Ovary (tissue), 10 donors: ENCODE data around the gene IER5. TPM values are rescaled to one million over a fixed set of nuclear protein-coding genes. Genes with fewer than 3 reads are reported as not detected.
"Not testable (repeated sequence)": the region's sequence is repeated elsewhere in the genome, so short reads cannot be mapped to it uniquely, and the experiment has no call there.

ENCODE experiments used
- DNase-seq, 5 donors: peaks; one replicate each; pipeline ENCODE4 v3.0.0-alpha.2; 2019 to 2020
- H3K27ac ChIP-seq, 2 donors: fragments of 200-600 bp; one replicate each; pipeline versions ENCODE4 v1.5.1 to v1.8.0; 2019 to 2022
- H3K27me3 ChIP-seq: fragments of 200-600 bp; one replicate; pipeline ENCODE4 v1.8.0; 2022
- H3K36me3 ChIP-seq: fragments of 200-600 bp; sonication (generic); one replicate; pipeline ENCODE4 v1.5.1; 2019
- H3K4me1 ChIP-seq: one replicate; pipeline ENCODE4 v1.8.1; 2013; ENCODE audit warnings: mild to moderate bottlenecking, moderate library complexity; ENCODE audit not compliant: insufficient read depth
- H3K4me3 ChIP-seq: fragments of 200-600 bp; sonication (generic); one replicate; pipeline ENCODE4 v1.5.1; 2017
- H3K9me3 ChIP-seq, 2 donors: fragments of 200-600 bp in 1 of 2; sonication (generic) in 1 of 2; one replicate each; pipeline versions ENCODE4 v1.5.1 to v1.8.1; 2013 to 2019; ENCODE audit warnings: mild to moderate bottlenecking in 1 of 2, moderate library complexity in 1 of 2
- EP300 ChIP-seq: sonication (generic); formaldehyde crosslinking; IDR thresholded peaks from one replicate; pipeline ENCODE4 v1.6.1; 2017; ENCODE audit warnings: antibody characterized with exemption
- POLR2A ChIP-seq: fragments of 450-650 bp; IDR thresholded peaks from one replicate; pipeline ENCODE4 v1.6.1; 2017; ENCODE audit warnings: antibody characterized with exemption, mild to moderate bottlenecking, moderate library complexity
- WGBS, 3 donors: extraction: QIAGEN DNeasy Blood & Tissue Kit in 1 of 3; methylation state at CpG; one replicate each; pipeline versions ENCODE4 v1.1.5 to v1.1.7; 2013 to 2017; 5-methylcytosine and 5-hydroxymethylcytosine counted together
- intact Hi-C, 4 donors: fragments of 100-400 bp; cut with DNase I; formaldehyde crosslinking; loops; one replicate each; pipeline versions ENCODE4 v1.11.0 to v1.15.1; 2022 to 2023
- long read RNA-seq, 3 donors: library from polyadenylated mRNA in 2 of 3; unstranded in 2 of 3; transcript quantifications; one replicate each; pipeline ENCODE4 v2.0.0 and lab custom pipeline, GENCODE V29; 2021 to 2026
- polyA plus RNA-seq, 2 donors: library from polyadenylated mRNA; stranded (reverse); fragments of 200-250 nt in 1 of 2; fragments of 350-450 nt in 1 of 2; fragmentation: Illumina TruSeq in 1 of 2; extraction: RNeasy Lipid Tissue Mini Kit (QIAGEN cat#74804) in 1 of 2; gene quantifications; one replicate each; pipeline ENCODE4 v1.2.3, GENCODE V29; 2013 to 2014
- total RNA-seq, 7 donors: library from RNA; depleted of rRNA in 2 of 7; stranded (reverse); fragments of >200 nt in 2 of 7; fragmentation: NEBNext Ultra II Directional in 3 of 7; extraction: Animal tissue kit (Norgen Biotek cat#: 25700) in 3 of 7; gene quantifications; one replicate each; pipeline versions ENCODE4 v1.1.0 to v1.2.4, GENCODE V29; 2016 to 2023
- TF ChIP-seq, protein P1 (sequence below), 3 donors: fragments of 450-650 bp in 2 of 3; fragments of 200-600 bp in 1 of 3; IDR thresholded peaks; one replicate each; pipeline versions ENCODE4 v1.5.1 to v1.8.0; 2016 to 2022; ENCODE audit warnings: antibody characterized with exemption in 3 of 3, mild to moderate bottlenecking in 1 of 3
- donor health status: DM: no; HTN: no; CAD: no; lungs with moderate emphysema.
- donor health status: DM: no; HTN: no; CAD: no.
- donor health status: Bipolar disorder and iron deficiency.
- donor health status: DM: yes; HTN: yes; CAD: no.
- donor health status: DM: no; HTN: no; CAD: no.
- donor health status: DM: yes; HTN: yes; CAD: no.

IER5 gene
- 10 to 100 TPM in 1 of 7 donors, 1 to 10 TPM in 6; 2.7 to 43.4 (median 6.8) TPM for total RNA-seq
- 1 to 10 TPM; 2.5 to 5.7 TPM for polyA plus RNA-seq
- long read RNA-seq, donor 1, full-length matches to known transcripts: 1 of 1 reads
- long read RNA-seq, donor 1, partial matches to known transcripts: 0 of 1 reads
- long read RNA-seq, donor 1, other reads (novel, unspliced or antisense): 0 of 1 reads
- long read RNA-seq, donor 2, full-length matches to known transcripts: 23 of 23 reads
- long read RNA-seq, donor 2, partial matches to known transcripts: 0 of 23 reads
- long read RNA-seq, donor 2, other reads (novel, unspliced or antisense): 0 of 23 reads
- long read RNA-seq, donor 3, full-length matches to known transcripts: 12 of 12 reads
- long read RNA-seq, donor 3, partial matches to known transcripts: 0 of 12 reads
- long read RNA-seq, donor 3, other reads (novel, unspliced or antisense): 0 of 12 reads

- 3 to 5% (median 4%) methylated on average over 61 to 76 of the region's 76 CpGs for WGBS, 3 donors
- no peaks in the 10 kb centered on the region for H3K27me3 ChIP-seq
- TF ChIP-seq EP300: no peak
- TF ChIP-seq POLR2A: peak; percentile 98
- no peaks in the 10 kb centered on the region for H3K36me3 ChIP-seq
- peak within 1 kb of the TSS; percentile 74 for H3K4me3 ChIP-seq
- H3K27ac ChIP-seq: peak within 1 kb of the TSS; percentile 53 to 66
- DNase-seq: peak; percentile 94 to 97 (median 95)
- no peaks in the 10 kb centered on the region for H3K9me3 ChIP-seq
- intact Hi-C loops: loop anchor here in 3 of 4 donors (5.0 kb wide), 3 partner anchors 54 to 66 kb away; partner anchors contain the start of genes MR1 (in 1 of the 3) and STX6 (in 1 of the 3)
- H3K4me1 ChIP-seq: no peaks in the 10 kb centered on the region
These were observed at the start of gene IER5 for GRCh38 chr1:181088079-181089016. Gene IER5, plus strand, starts transcription at chr1:181088700. Its CDS starts 203 bp downstream, at chr1:181088903.

DNA sequence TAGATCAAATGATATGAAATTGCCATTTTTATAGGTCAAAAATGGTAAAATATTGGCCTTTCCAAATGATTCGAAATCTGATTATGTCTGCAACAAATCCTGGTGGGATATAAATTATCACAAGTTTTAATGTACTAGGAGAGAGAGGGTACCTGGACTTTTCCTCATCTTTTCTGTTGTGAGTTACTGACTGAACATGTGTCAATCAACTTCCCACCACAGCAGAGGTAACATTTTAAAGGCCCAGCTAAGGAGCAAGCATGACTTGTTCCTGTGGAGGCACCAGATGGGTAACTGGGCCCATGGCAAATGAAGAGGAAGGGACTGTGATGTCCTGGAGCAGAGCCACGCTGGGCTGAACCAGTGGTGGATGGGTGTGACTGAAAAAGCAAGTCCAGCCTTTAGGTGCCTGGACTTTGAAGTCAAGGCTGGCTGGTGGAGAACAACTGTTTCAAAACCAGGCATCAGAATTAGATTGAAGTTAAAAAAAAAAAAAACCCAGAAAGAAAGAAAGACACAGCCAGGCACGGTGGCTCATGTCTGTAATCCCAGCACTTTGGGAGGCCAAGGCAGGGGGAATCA, 48.1 kb upstream of the IER5 start:
- H3K27me3 ChIP-seq: no peaks in the 10 kb centered on the region
- DNase-seq: no peak
- no peak overlapping the region for H3K4me3 ChIP-seq
- intact Hi-C loops: no loop called here
- H3K36me3 ChIP-seq: no peaks in the 10 kb centered on the region
- peaks cover 2% of the 10 kb centered on the region for H3K4me1 ChIP-seq
- no peak overlapping the region for H3K27ac ChIP-seq
- H3K9me3 ChIP-seq: no peaks in the 10 kb centered on the region
- WGBS, 3 donors: 89 to 94% (median 92%) methylated on average over 3 of the region's 3 CpGs
- TF ChIP-seq EP300: no peak
- TF ChIP-seq, protein P1, sequence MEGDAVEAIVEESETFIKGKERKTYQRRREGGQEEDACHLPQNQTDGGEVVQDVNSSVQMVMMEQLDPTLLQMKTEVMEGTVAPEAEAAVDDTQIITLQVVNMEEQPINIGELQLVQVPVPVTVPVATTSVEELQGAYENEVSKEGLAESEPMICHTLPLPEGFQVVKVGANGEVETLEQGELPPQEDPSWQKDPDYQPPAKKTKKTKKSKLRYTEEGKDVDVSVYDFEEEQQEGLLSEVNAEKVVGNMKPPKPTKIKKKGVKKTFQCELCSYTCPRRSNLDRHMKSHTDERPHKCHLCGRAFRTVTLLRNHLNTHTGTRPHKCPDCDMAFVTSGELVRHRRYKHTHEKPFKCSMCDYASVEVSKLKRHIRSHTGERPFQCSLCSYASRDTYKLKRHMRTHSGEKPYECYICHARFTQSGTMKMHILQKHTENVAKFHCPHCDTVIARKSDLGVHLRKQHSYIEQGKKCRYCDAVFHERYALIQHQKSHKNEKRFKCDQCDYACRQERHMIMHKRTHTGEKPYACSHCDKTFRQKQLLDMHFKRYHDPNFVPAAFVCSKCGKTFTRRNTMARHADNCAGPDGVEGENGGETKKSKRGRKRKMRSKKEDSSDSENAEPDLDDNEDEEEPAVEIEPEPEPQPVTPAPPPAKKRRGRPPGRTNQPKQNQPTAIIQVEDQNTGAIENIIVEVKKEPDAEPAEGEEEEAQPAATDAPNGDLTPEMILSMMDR (IDR thresholded peaks at IDR 0.05): no peak
- no peak for TF ChIP-seq POLR2A

DNA sequence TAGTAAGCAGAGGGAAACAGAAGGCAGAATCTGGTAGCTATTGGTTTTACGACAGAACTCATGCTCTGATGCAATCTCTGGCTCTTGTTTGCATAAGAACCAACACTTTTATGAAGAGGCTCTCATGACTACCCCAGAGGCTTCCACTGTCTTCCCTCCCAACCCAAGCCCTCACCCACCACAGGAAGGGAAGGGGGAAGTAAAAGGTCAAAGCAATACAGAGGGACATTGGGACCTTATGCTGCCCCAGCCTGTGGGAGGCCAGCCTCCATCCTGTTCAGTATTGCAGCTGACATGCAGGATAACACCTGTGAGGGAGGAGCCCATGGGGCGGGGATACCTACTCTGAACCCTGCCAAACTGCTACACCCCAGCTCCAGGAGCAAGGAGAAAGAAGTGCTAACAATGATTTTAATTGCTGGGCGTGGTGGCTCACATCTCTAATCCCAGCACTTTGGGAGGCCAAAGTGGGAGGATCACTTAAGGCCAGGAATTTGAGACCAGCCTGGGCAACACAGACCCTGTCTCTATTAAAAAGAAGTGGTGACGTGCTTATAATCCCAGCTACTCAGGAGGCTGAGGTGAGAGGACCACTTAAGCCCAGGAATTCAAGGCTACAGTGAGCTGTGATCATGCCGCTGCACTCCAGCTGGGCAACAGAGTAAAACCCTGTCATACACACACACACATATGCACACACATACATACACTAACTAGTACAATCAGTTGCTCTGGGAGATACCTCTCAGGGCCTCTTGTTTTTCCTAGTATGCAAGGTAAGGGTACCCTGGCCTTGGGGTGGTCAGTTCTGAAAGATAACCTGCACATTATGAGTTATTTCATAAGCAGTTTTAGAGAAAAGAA, 45.2 kb upstream of the IER5 start:
- H3K4me1 ChIP-seq: peaks cover 2% of the 10 kb centered on the region
- DNase-seq: no peak
- H3K27me3 ChIP-seq: no peaks in the 10 kb centered on the region
- intact Hi-C loops: no loop called here
- H3K4me3 ChIP-seq: no peak overlapping the region
- H3K27ac ChIP-seq: no peak overlapping the region
- TF ChIP-seq EP300: no peak
- no peaks in the 10 kb centered on the region for H3K36me3 ChIP-seq
- no peaks in the 10 kb centered on the region for H3K9me3 ChIP-seq
- WGBS, 3 donors: 75 to 91% (median 88%) methylated on average over 5 of the region's 5 CpGs

- Histone ChIP-seq H3K4me3 (no peak overlapping the region), H3K4me1 (peaks cover 2% of the 10 kb centered on the region), H3K27me3 (no peaks in the 10 kb centered on the region), H3K27ac (no peak overlapping the region), H3K9me3 (no peaks in the 10 kb centered on the region), H3K36me3 (no peaks in the 10 kb centered on the region)
- intact Hi-C loops: no loop called here
- TF ChIP-seq, protein P1 (IDR thresholded peaks at IDR 0.05): no peak
- TF ChIP-seq POLR2A (no peak), EP300 (no peak)
- WGBS, 3 donors: 87 to 94% (median 90%) methylated on average over 5 of the region's 5 CpGs
- no peak for DNase-seq
These were observed 44.0 kb upstream of the IER5 start for GRCh38 chr1:181044449-181044966.

DNA sequence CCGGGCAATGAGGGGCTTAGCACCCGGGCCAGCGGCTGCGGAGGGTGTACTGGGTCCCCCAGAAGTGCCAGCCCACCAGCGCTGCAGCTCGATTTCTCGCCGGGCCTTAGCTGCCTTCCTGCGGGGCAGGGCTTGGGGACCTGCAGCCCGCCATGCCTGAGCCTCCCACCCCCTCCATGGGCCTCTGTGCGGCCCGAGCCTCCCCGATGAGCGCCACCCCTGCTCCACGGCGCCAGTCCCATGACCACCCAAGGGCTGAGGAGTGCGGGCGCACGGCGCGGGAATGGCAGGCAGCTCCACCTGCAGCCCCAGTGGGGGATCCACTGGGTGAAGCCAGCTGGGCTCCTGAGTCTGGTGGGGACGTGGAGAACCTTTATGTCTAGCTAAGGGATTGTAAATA, 42.6 kb upstream of the IER5 start:
- H3K36me3 ChIP-seq, intact Hi-C loops: not testable (repeated sequence)
- WGBS, 3 donors: 97% methylated on average over 22 of the region's 22 CpGs

More for the DNA sequence above, 42.6 kb upstream of the IER5 start:
- H3K9me3 ChIP-seq, H3K27me3 ChIP-seq, DNase-seq, H3K27ac ChIP-seq, H3K4me3 ChIP-seq, H3K4me1 ChIP-seq: not testable (repeated sequence)
